Measurements from ENCODE around the gene PTPRA. TPM values are rescaled to one million over a fixed set of nuclear protein-coding genes. Genes with fewer than 3 reads are reported as not detected.

The PTPRA gene
- polyA plus RNA-seq, 1 experiment: 87.4 TPM

GRCh38 chr20:2993250-2993649, 120.0 kb downstream of the PTPRA start:
- no peak for TF ChIP-seq CTCF (IDR thresholded peaks at IDR 0.05; ENCODE audit: low read depth, low read length)
- DNase-seq (ENCODE audit: low read depth, low spot score): no peak
- Histone ChIP-seq H3K27ac (ENCODE audit: low read depth, low read length) (no peak overlapping the region), H3K4me3 (ENCODE audit: low read depth, low read length) (no peak overlapping the region), H3K27me3 (ENCODE audit: control insufficient read depth, insufficient read depth, low read length) (no peaks in the 10 kb centered on the region), H3K9me3 (ENCODE audit: control insufficient read depth, insufficient read depth, low read length) (no peaks in the 10 kb centered on the region)
- ChIA-PET POLR2A (no interaction called here), CTCF (interaction anchor here (1.1 kb wide), 1 partner anchor 9 kb away, joined by 5 read pairs; no protein-coding TSS in a partner anchor)

DNA sequence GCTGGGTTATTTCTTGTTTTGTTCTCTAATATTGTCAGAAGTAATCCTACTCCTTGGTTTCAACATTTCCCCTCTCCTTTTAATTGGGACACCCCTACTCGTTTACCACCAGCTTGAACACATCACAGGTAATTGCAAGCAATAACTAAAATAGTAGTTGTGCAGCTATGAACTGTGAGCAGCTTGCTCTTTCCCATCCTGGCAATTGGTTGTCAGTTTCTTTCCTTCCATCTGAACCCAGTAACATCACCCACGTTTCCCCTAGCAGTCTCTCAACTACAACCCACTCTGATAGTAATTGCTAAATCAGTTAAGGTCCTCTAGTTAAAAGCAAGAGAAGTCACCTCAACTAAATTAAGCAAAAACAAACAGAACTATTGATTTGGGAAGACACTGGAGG, 122.5 kb downstream of the PTPRA start:
- Histone ChIP-seq H3K4me3 (ENCODE audit: low read depth, low read length) (no peak overlapping the region), H3K9me3 (ENCODE audit: control insufficient read depth, insufficient read depth, low read length) (no peaks in the 10 kb centered on the region), H3K27me3 (ENCODE audit: control insufficient read depth, insufficient read depth, low read length) (no peaks in the 10 kb centered on the region), H3K27ac (ENCODE audit: low read depth, low read length) (no peak overlapping the region)
- no peak for DNase-seq (ENCODE audit: low read depth, low spot score)
- ChIA-PET POLR2A (no interaction called here), CTCF (no interaction called here)
- TF ChIP-seq CTCF (IDR thresholded peaks at IDR 0.05; ENCODE audit: low read depth, low read length): no peak

DNA sequence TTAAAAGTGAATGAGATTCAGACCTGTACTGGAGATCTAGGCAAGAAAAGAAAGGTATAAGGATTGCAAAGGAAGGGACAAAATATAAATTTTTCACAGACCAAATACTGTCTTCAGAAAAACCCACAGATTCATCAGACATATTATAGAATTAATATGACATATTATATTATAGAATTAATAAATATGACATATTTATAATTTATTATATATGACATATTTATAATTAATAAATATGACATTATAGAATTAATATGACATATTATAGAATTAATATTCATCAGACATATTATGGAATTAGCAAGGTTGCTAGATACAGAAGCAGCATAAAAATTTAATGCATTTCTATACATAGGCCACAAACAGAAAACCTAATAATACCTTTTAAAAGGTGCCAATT, 125.4 kb downstream of the PTPRA start:
- TF ChIP-seq CTCF (IDR thresholded peaks at IDR 0.05; ENCODE audit: low read depth, low read length): no peak
- Histone ChIP-seq H3K4me3 (ENCODE audit: low read depth, low read length) (no peak overlapping the region), H3K27me3 (ENCODE audit: control insufficient read depth, insufficient read depth, low read length) (no peaks in the 10 kb centered on the region), H3K27ac (ENCODE audit: low read depth, low read length) (no peak overlapping the region), H3K9me3 (ENCODE audit: control insufficient read depth, insufficient read depth, low read length) (no peaks in the 10 kb centered on the region)
- CTCF ChIA-PET: interaction anchor here (0.6 kb wide), 1 partner anchor 70 kb away, joined by 3 read pairs; no protein-coding TSS in a partner anchor
- POLR2A ChIA-PET: no interaction called here
- no peak for DNase-seq (ENCODE audit: low read depth, low spot score)

DNA sequence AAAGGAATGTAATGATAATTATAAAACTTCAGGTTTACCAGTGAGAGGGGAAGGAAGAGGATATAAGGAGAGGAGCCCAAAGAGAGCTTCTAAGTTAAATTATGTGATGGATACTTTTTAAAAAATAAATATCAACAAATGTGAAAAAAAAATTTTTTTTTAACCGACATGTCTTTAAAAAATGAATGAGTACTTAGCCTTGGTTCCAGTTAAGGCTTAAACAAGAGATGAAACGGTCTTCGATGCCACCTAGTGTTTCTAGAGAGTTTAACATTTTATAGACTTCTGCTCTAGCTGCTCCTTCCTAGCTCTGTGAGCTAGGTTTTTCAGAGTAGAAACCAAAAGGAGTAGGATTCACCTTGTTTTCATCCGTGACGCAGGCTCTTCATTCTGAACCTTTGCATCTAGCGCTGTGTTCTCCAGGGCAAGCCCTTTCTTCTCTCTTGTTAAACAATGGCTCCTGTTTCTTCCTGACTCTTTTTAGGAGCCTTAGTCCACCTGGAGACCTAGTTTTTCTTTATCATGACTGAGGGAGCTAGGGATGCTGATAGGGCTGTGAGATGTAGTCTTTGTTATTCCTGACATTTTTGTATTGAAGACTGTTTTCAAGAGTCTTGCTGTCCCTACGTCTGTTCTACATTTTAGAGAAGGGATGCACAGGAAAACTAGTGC, 127.7 kb downstream of the PTPRA start:
- no peak overlapping the region for H3K27ac ChIP-seq (ENCODE audit: low read depth, low read length)
- no peaks in the 10 kb centered on the region for H3K27me3 ChIP-seq (ENCODE audit: control insufficient read depth, insufficient read depth, low read length)
- peak; percentile 37 for DNase-seq (ENCODE audit: low read depth, low spot score)
- no peaks in the 10 kb centered on the region for H3K9me3 ChIP-seq (ENCODE audit: control insufficient read depth, insufficient read depth, low read length)
- no peak overlapping the region for H3K4me3 ChIP-seq (ENCODE audit: low read depth, low read length)
- CTCF ChIA-PET: interaction anchor here (0.6 to 2.4 kb wide), 29 partner anchors 8 to 349 kb away, joined by 3 to 17 read pairs (median 5); no protein-coding TSS in a partner anchor
- TF ChIP-seq CTCF (IDR thresholded peaks at IDR 0.05; ENCODE audit: low read depth, low read length): peak; percentile 62
- POLR2A ChIA-PET: no interaction called here

DNA sequence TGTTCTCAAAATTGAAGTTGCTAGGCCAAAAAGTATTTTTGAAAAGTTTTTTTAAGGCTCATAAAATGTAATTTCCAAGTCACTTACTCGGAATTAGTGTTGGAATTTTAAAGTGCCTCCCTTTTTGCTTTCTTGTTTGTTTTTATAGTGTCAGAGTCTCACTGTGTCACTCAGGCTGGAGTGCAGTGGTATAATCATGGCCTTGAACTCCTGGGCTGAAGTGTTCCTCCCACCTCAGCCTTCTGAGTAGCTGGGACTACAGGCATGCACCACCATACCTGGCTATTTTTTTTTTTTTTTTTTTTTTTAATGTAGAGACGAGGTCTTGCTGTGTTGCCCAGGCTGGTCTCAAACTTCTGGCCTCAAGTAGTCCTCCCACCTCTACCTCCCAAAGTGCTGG, 130.1 kb downstream of the PTPRA start:
- TF ChIP-seq CTCF (IDR thresholded peaks at IDR 0.05; ENCODE audit: low read depth, low read length): no peak
- ChIA-PET CTCF (interaction anchor here (0.7 kb wide), 1 partner anchor 285 kb away, joined by 5 read pairs; no protein-coding TSS in a partner anchor), POLR2A (no interaction called here)
- no peak for DNase-seq (ENCODE audit: low read depth, low spot score)
- no peaks in the 10 kb centered on the region for H3K9me3 ChIP-seq (ENCODE audit: control insufficient read depth, insufficient read depth, low read length)
- no peaks in the 10 kb centered on the region for H3K27me3 ChIP-seq (ENCODE audit: control insufficient read depth, insufficient read depth, low read length)
- no peak overlapping the region for H3K4me3 ChIP-seq (ENCODE audit: low read depth, low read length)
- no peak overlapping the region for H3K27ac ChIP-seq (ENCODE audit: low read depth, low read length)
